HG03439 (cell line): ENCODE measurements around the gene RAB3IL1.

Experiments used
- ATAC-seq: cut with Tn5 transposase; IDR thresholded peaks from one replicate; pipeline ENCODE4 v1.9.1; 2021; ENCODE audit warnings: mild to moderate bottlenecking, moderate library complexity; ENCODE audit not compliant: unreplicated experiment

Gene RAB3IL1

GRCh38 chr11:61905801-61906521 lies 11.4 kb downstream of the RAB3IL1 start:
- no peak for ATAC-seq

GRCh38 chr11:61905067-61905696 lies 12.2 kb downstream of the RAB3IL1 start:
- ATAC-seq: no peak

GRCh38 chr11:61904539-61905048 lies 12.8 kb downstream of the RAB3IL1 start:
- no peak for ATAC-seq

DNA sequence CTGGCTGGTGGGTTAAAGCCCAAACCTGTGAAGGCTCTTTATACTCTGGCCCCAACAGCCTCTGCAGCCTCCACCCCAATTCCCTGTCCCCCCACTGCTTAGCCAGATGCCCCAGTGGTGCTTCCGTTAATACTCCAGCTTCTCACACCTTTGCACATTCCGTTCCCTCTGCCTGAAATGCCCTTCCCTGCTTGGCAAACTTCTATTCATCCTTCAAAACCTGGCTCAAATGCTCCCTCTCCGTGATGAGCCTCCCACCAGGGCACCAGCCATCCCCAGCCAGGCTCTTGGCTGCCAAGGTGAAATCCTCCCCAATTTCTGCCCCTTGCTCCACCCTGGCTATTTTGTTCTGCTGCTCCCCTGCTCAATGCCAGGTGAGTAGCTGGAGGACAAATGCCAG lies 13.5 kb downstream of the RAB3IL1 start:
- no peak for ATAC-seq

DNA sequence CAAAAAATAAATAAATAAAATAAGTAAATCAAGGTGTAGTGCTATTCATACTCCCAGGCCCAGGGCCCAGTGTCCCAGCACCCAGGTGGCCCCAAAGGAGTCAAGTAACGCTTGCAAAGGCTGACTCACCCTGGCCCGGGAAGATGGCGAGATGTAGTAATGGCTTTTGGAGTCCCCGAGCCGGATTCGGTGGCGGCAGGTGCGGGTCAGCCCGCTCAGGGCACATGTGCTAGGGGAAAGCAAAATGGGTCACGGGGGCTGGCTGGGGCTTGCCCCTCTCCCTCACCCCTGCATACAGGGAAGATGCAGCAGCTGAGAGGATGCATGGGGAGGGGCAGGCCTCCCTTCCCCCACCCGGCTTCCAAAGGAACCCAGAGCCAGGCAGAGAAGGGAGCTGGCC lies 15.1 kb downstream of the RAB3IL1 start:
- ATAC-seq: no peak

DNA sequence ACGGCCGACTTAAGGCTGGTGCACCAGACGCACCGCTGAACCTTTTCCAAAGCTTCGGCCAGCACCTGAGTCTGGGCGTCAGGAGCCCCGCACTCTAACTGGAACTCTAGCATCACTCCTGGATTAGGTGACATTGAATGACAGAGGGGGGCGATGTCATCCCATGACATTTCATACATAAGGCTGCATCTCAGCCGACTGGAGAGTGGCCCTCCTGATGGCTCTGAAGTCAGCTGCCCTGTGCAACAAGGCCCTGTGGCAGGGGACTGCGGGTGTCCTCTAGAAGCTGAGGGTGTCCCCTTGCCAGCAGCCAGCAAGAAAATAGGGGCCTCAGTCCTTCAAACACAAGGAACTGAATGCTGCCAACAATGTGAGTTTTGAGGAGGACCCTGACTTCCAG lies 16.0 kb downstream of the RAB3IL1 start:
- ATAC-seq: no peak

DNA sequence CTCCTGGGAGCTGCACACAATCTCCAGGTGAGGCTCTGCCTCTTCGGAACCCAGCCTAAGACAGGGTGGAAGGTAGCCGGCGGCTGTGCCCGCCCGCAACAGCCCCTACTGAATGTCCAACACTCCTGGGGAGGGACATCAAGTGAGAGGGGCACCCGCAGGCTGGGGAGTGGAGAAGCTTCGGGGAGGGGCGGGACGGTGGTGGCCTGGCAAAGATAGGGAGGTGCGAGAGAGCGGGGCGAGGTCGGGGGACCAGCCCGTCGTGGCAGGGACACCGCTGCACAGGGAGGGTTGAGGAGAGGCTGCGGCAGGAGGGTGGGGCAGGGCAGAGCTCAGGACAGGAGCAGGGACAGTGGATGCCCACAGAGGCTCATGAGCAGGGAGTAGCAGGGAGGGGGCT lies 17.1 kb downstream of the RAB3IL1 start:
- no peak for ATAC-seq

DNA sequence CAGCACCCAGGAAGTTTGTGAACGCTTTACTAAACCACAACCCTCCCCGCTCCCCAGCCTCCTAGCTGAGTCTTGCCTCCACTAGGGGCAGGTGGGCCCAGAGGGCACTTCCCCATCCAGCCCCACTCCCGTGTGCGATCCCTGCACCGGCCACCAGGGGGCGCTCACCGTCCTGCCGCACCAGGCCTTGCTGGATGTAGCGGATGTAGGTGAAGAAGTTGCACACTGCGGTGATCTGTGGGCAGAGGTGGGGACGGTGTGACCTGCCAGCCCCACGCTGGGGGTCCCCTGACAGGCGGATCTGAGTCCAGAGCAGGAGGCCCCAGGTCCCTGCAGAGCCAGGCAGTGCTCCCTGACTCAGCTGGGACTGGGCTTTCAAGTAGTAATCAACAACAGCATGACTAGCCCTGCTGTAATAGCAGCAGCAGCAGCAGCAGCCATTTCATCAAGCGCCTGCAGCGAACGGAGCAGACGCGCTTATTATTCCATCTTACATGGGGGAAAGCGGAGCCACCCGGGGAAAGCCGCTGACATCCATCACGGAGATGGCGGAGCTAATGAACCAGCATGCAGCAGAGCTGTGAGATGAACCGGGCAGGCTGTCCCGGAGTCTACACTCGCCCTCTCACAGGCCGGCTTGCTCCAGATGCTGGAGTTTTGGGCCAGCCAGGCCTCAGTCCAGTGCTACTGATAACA lies 18.1 kb downstream of the RAB3IL1 start:
- peak; percentile 65 for ATAC-seq

DNA sequence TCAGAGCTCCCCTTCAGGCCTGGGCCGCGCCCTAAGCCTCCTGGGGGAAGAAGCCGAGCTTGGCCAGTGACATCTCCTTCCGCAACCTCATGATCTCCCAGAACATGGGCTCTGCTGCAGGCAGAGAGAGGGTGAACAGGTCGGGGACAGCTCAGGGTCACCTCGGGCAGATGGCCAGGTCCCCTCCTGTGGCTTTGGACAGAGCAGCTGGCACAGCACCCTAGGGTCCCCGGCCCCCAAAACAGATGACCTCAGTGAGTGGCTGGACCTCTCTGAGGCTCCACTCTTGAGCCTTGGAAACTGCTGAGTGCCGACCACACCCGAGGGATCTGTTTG lies 19.2 kb downstream of the RAB3IL1 start:
- no peak for ATAC-seq

DNA sequence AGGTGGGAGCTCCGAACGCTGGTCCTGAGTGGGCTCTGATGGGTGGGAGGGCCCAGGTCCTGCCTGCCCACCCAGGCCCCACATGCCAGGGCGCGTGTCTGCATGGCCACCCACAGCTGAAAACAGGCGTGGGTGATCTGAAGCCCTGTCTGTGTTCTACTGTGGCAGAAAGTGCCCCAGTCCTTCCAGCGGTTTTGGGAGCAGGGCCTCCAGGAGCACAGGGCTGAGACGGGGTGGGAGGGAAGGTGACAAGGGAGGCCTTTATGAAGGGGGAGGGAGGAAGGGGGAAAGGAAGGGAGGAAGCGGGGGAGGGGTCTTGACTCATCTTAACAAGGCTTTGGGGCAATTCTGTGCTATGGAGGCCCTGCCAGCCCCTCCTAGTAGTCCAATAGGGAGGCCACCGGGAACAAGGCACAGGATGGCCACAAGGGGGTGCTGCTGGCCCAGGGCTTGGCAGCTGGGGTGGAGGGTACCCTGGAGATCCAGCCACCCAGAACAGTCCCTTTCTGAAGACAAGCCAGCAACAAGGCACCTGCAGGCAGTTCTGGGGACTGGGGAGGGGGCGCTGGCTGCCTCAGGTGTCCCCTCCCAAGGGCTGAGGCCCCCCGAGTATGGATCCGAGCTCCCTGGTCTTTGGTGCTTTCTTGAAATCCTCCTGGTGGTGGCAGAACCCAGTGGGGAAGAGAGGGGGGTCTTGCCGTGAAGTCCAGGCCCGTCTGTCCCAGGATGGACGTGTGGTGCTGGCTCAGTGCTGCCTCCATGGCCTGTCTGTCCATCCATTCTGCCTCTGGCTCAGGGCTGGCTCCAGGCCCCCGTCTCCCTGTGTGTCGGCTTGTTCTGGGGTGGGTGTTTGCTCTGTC lies 19.7 kb downstream of the RAB3IL1 start:
- ATAC-seq: no peak

- ATAC-seq: no peak
These were observed 20.5 kb downstream of the RAB3IL1 start for GRCh38 chr11:61896665-61897386.

DNA sequence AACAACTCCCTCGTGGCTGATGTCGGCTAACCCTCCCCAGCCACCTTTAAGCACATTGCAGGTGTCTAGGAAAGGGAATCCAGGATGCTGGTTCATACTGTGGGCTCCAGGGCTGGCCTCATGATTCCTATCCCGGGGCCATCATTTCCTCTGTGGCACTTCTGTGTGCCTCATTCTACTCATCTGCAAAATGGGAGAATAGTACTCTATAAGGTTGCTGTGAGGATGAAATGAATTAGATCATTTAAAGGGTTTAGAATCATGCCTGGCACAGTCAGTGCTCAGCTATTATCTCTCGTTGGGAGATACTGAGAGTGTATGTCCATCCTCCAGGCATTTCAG lies 21.7 kb downstream of the RAB3IL1 start:
- no peak for ATAC-seq

- ATAC-seq: no peak
These were observed 22.2 kb downstream of the RAB3IL1 start for GRCh38 chr11:61895046-61895717.

GRCh38 chr11:61893981-61894380 lies 23.4 kb downstream of the RAB3IL1 start:
- no peak for ATAC-seq

- ATAC-seq: no peak
These were observed 25.3 kb downstream of the RAB3IL1 start for GRCh38 chr11:61892085-61892370.

- peak; percentile 59 for ATAC-seq
These were observed 25.9 kb downstream of the RAB3IL1 start, which contains the start of gene FADS3 for GRCh38 chr11:61891331-61892084. FADS3 (minus strand) TSS chr11:61891545; CDS start chr11:61891381, 164 bp downstream.

GRCh38 chr11:61890529-61891330 lies 26.6 kb downstream of the RAB3IL1 start:
- peak; percentile 14 for ATAC-seq

DNA sequence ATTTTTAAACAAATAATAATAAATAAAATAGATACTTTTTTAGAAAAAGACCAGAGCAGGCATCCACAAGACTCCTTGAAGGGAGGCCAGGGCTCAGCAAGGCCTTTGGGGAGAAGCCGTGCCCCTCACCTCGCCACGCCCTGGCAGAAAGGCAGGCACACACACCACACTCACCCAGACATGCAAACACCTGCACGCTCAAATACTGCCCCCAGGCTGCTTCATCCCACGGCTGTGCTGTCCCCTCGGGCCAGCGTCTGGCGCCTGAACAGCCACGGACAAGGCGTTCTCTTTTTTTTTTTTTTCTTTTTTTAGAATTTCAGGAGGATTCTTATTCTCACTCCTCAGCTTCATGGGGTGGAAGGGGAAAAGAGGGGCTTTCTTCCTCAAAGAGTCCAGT lies 27.5 kb downstream of the RAB3IL1 start:
- no peak for ATAC-seq

GRCh38 chr11:61888590-61888989 lies 28.8 kb downstream of the RAB3IL1 start:
- no peak for ATAC-seq
